ENCODE results near the gene PPIL6. TPM values are rescaled to one million over a fixed set of nuclear protein-coding genes. Genes with fewer than 3 reads are reported as not detected.

Gene PPIL6
- total RNA-seq, 1 experiment from 2014 or later: 1.6 TPM

DNA sequence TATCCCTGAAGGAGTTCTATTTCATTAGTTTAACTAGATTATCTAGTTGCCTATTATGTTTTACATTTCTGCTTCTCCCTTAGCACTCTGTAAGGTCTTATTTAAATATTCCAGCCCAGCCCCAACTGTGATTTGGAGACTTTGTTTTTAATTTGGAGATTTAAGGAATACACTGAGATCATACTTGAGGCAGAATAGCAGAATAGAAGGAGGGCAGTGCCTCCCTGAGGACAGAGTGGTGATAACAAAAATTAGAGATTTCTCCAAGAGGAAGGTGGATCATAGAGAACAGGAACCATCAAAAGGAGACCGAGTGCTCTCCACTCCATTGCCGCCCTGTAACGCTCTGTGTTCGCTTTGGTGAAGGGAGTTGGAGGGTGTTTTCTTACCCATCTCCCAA is 43.4 kb downstream of the PPIL6 start:
- DNase-seq (ENCODE audit: low read depth): peak; percentile 31

DNA sequence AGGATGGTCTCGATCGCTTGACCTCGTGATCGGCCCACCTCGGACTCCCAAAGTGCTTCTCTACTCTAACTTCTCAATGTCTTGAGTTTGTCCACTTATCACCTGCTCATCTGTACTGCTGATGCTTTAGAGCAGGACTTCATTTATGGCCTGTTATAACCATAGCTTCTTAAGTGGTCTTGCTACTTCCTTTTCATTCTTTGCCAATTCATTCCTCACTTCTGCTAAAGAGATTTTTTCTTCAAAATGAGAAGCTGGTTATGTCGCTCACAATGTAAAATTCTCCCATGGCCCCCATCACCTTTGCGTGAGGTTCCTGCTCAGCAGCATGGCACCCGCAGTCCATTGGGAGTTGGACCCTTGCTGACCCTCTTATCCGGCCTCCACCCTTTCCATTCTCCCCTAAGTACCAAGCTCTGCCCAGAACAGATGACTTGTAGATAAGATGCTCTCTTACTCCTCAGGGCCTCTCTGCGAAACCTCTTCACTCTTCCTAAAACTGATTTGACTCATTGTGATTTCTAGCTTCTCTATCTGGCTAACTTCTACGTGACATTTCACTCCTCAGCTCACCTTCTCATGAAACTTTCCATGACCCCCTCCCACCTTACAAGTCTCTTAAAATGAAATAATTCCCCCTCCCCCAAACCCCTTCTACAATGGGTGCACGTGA is 44.2 kb downstream of the PPIL6 start:
- DNase-seq (ENCODE audit: low read depth): no peak

DNA sequence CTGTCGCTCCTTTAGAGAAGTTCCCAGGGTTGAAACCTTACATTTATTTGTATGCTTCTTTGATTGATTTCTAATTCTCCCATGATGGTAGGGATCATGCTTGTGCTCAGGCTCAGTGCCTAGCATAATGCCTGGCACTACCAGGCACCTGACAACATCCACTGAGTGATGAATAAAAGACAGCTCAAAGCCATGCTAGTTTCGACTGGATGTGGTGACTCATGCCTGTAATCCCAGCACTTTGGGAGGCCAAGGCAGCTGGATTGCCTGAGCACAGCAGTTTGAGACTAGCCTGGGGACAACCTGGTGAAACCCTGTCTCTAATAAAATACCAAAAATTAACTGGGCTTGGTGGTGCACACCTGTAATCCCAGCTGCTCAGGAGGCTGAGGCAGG is 46.5 kb downstream of the PPIL6 start:
- peak; percentile 60 for DNase-seq (ENCODE audit: low read depth)

DNA sequence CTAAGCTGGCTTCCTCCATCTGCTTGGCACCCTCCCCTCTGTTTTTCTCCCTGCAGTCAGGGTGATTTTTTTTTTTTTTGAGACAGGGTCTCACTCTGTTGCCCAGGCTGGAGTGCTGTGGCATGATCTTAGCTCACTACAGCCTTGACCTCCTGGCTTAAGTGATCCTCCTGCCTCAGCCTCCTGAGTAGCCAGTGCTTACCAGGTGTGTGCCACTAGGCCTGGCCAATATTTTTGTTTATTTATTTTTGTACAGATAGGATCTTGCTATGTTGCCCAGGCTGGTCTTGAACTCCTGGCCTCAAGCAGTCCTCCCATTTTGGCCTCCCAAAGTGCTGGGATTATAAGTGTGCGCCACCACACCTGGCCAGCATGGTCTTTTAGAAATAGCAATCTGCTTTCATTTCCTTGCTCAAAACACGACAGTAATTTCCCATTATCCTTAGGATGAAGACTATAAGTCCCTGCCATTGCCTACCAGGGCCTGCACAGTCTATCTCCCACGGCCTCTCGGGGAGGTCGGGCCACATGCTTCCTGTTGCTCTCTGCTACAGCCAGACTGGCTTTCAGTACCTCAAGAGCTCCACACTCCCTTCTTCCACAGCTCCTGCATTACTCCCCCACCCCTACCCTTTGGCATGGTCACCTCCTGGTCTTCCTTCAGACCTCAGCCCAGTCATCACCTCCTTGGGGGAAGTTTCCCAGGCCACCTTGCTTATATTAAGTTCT is 47.1 kb downstream of the PPIL6 start:
- no peak for DNase-seq (ENCODE audit: low read depth)

DNA sequence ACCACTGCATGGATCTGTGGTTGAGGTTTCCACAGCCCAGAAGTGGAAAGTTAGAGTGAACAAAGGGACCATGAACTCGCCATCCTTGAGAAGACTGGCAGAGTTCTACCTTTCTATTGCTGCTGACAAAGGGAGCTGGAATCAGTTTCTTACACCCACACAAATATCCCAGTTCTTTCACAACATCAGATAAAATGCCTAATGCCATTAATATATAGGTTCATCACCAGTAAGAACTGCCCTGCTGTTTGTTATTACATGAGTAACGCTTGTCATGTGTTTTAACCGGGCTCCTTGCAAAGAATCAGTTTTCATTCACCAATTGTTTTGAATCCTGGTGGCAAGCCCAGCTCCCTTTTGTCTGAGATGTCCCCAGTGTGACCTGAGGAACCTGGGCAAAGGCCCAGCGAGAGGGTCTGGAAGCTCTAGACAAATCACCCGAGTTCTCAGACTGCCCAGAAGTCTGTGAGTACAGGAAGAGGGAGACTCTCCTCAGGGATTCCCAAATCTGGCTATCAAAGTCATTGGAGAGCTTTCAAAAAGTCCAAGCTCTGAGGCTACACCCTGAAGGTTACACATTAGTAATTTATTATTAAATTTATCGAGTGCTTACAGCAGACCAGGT is 50.7 kb downstream of the PPIL6 start:
- DNase-seq (ENCODE audit: low read depth): no peak

DNA sequence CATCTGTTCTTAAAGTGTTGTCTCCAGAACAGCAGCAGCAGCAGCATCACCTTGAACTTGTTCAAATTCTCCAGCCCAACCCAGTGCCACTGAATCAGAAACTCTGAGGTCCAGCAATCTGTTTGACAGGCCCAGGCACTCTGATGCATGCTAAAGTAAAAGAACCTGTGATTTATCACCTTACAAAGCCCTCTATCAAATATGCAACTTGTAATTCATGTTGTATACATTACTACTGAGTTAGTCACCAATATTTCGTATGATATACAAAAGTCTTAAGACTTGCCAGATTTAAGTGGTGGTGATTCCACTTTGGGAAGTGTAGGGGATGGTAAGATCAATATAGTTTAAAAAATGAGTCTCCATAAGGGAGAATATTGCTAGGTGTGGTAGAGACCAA is 52.2 kb downstream of the PPIL6 start:
- no peak for DNase-seq (ENCODE audit: low read depth)

- DNase-seq (ENCODE audit: low read depth): no peak
Observed at GRCh38 chr6:109383438-109383940, 56.9 kb downstream of the PPIL6 start.

GRCh38 chr6:109382576-109383437 is 57.6 kb downstream of the PPIL6 start:
- DNase-seq (ENCODE audit: low read depth): peak; percentile 91

GRCh38 chr6:109381747-109382575 is 58.5 kb downstream of the PPIL6 start, which contains the start of gene CD164:
Gene CD164 (minus strand): TSS chr6:109382467. CDS start chr6:109382378, 89 bp downstream.
- DNase-seq (ENCODE audit: low read depth): peak; percentile 95

GRCh38 chr6:109381061-109381746 is 59.2 kb downstream of the PPIL6 start:
- DNase-seq (ENCODE audit: low read depth): no peak

- DNase-seq (ENCODE audit: low read depth): no peak
Observed at GRCh38 chr6:109379711-109380110, 60.7 kb downstream of the PPIL6 start.

DNA sequence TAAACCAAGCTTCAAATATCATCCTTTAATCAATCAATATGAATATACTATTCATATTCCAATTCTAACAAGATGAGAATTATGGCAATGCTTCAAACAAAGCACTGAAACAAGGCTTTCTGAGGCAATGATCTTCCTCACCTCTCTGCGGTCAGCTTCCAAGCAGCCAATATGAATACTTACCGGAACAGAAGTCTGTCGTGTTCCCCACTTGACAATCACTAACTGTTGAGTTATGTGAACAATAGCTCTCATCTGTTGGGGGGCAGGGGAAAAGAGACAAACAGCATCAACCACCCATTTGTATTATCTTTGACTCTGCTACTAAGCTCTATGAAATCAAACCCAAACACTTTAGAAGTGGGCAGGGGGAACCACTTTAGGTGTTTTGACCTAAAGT is 62.7 kb downstream of the PPIL6 start:
- no peak for DNase-seq (ENCODE audit: low read depth)

- DNase-seq (ENCODE audit: low read depth): no peak
Observed at GRCh38 chr6:109374326-109374892, 66.0 kb downstream of the PPIL6 start.

GRCh38 chr6:109373762-109374161 is 66.7 kb downstream of the PPIL6 start:
- DNase-seq (ENCODE audit: low read depth): no peak

- no peak for DNase-seq (ENCODE audit: low read depth)
Observed at GRCh38 chr6:109373331-109373730, 67.1 kb downstream of the PPIL6 start.

- DNase-seq (ENCODE audit: low read depth): no peak
Observed at GRCh38 chr6:109372130-109372529, 68.3 kb downstream of the PPIL6 start.

- DNase-seq (ENCODE audit: low read depth): no peak
Observed at GRCh38 chr6:109370792-109371191, 69.6 kb downstream of the PPIL6 start.

DNA sequence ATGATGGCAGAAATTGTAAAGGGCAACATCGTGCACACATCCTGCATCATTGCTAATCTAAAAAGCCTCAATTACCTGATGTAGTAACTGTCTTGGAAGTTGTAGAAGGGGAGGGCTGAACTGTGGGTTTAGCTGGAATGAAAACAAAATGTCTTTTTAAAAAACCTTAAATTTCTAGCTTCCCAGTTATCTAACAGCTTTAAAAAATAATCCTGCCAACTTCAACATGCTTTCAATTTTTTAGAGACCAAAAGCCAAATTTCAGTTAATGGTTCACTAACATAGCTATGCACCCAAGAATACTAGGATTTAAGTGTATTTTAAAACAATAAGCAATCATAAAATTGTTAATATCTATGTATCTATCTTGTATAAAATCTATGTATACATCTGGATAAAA is 70.1 kb downstream of the PPIL6 start:
- DNase-seq (ENCODE audit: low read depth): no peak

DNA sequence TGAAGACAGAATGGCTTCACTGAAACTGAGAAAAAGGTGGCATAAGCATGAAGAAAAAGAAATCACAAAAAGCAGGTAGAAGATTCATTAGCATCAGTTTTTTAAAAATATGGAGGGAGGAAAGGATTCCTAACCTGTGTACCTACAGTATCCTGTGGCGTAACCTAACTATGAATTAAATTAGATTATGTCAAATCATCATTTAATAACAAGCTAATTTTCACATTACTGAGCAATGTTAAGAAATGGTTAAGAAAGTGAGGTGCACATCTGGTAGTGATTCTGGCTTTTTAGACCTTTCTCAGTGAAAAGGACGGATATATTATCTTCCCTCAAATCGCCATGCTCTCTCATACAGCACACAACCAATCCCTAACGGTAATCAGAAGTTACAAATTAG is 70.7 kb downstream of the PPIL6 start:
- no peak for DNase-seq (ENCODE audit: low read depth)

Data from LHCN-M2 (cell line).